ENCODE results near the gene PRR33.

DNA sequence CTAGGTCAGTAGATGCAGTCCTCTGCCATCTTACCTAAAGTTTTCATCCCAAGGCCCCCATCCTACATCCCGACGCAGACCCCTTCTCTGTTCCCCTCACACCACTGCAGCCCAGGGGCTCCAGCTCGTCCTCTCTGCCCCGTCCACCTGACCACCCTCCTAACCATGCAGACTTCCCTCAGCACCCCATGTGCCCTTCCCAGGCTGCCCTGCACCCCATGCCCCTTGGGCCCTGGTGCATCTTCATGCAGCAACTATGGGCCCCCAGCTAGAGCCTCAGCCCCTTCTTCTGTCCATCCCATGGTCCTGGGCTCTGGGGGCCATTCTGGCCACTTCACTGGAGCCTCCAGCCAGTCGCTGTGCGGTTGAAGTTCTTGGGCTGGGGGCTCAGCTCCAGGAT lies 2.9 kb downstream of the PRR33 start:
- TF ChIP-seq YY1 (IDR thresholded peaks at IDR 0.05; ENCODE audit: insufficient read depth, insufficient read length) (no peak), ZNF274 (IDR thresholded peaks at IDR 0.05; ENCODE audit: low read depth, low read length) (no peak)
